HL-60 (cell line): Measurements from ENCODE around the gene MID1.

Source experiments
- DNase-seq, 2 experiments: peaks; one replicate each; pipeline ENCODE4 v3.0.0-alpha.2; 2010 to 2020; ENCODE audit warnings: low read depth in 1 of 2, low spot score in 1 of 2
- H3K27ac ChIP-seq: fragments of 250-450 bp; sonication (Bioruptor Pico); replicated peaks from 2 replicates; pipeline ENCODE4 v1.5.1; 2020; ENCODE audit warnings: mild to moderate bottlenecking, moderate library complexity
- H3K27me3 ChIP-seq: fragments of 250-450 bp; sonication (Bioruptor Pico); 2 replicates; pipeline ENCODE4 v1.5.1; 2021; ENCODE audit warnings: mild to moderate bottlenecking, moderate library complexity; ENCODE audit not compliant: insufficient read depth, poor library complexity, severe bottlenecking
- H3K4me3 ChIP-seq: replicated peaks from 2 replicates; pipeline ENCODE4 v1.5.1; 2011; ENCODE audit warnings: mild to moderate bottlenecking, control low read depth, low read length; ENCODE audit not compliant: insufficient read depth
- GABPA ChIP-seq: IDR thresholded peaks from 2 replicates; pipeline ENCODE4 v1.6.1; 2012; ENCODE audit warnings: low read depth
- POLR2AphosphoS5 ChIP-seq: IDR thresholded peaks from 2 replicates; pipeline ENCODE4 v1.6.1; 2012; ENCODE audit warnings: low read depth
- REST ChIP-seq: IDR thresholded peaks from 2 replicates; pipeline ENCODE4 v1.6.1; 2012; ENCODE audit warnings: low read depth; ENCODE audit not compliant: insufficient replicate concordance
- SPI1 ChIP-seq: IDR thresholded peaks from 2 replicates; pipeline ENCODE4 v1.6.1; 2012; ENCODE audit warnings: low read depth, mild to moderate bottlenecking, borderline replicate concordance
- TF ChIP-seq, protein P1 (sequence below): IDR thresholded peaks from one replicate; pipeline ENCODE4 v1.5.1; 2011; ENCODE audit warnings: low read length, control low read depth, inconsistent platforms; ENCODE audit not compliant: insufficient read depth

Gene MID1

GRCh38 chrX:10537308-10537707 is 83.1 kb downstream of the MID1 start:
- Histone ChIP-seq H3K4me3 (no peak overlapping the region), H3K27ac (no peak overlapping the region), H3K27me3 (no peaks in the 10 kb centered on the region)
- TF ChIP-seq GABPA (no peak), SPI1 (no peak), POLR2AphosphoS5 (no peak), REST (no peak)
- TF ChIP-seq, protein P1, sequence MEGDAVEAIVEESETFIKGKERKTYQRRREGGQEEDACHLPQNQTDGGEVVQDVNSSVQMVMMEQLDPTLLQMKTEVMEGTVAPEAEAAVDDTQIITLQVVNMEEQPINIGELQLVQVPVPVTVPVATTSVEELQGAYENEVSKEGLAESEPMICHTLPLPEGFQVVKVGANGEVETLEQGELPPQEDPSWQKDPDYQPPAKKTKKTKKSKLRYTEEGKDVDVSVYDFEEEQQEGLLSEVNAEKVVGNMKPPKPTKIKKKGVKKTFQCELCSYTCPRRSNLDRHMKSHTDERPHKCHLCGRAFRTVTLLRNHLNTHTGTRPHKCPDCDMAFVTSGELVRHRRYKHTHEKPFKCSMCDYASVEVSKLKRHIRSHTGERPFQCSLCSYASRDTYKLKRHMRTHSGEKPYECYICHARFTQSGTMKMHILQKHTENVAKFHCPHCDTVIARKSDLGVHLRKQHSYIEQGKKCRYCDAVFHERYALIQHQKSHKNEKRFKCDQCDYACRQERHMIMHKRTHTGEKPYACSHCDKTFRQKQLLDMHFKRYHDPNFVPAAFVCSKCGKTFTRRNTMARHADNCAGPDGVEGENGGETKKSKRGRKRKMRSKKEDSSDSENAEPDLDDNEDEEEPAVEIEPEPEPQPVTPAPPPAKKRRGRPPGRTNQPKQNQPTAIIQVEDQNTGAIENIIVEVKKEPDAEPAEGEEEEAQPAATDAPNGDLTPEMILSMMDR, result no peak
- DNase-seq, result no peak

DNA sequence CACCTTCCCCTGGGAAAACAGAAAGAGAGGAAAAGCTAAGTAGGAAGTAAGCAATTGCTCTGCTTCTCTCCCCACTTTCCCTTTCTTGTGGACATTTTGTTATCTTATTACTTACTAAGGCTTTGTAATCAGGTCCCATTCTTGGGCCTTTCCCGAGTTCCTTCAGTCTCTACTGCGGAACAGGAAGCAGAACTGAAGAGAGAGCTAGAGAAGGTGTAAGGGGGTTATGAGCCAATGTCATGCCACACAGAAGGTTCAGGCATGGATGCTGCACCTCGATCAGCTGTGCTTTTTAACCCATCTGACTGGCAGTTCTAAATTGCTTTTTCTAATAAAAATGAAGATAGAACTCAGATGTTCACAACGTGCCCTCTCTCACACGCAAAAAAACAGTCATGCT is 83.6 kb downstream of the MID1 start:
- TF ChIP-seq, protein P1, result no peak
- TF ChIP-seq POLR2AphosphoS5 (no peak), REST (no peak), GABPA (no peak), SPI1 (no peak)
- H3K27me3 ChIP-seq, result no peaks in the 10 kb centered on the region
- H3K27ac ChIP-seq, result no peak overlapping the region
- DNase-seq, result no peak
- H3K4me3 ChIP-seq, result no peak overlapping the region

DNA sequence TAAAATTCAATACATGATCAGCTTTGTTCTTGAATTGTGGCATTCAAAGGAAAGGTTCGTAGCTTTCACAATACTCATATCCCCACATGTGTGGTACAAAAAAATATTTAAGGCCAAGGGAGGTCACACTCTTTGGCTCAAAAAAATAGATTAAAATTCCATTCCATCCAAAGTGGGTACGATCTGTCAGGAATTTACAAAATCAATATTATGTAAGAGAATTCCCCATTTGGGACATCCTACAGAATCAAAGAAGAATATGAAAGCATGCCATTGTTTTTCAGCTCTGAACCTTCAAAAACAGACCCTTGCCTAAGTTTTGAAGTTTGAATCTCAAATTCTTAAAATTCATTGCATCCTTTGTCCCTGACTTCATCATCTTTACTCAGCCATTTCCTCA is 85.8 kb downstream of the MID1 start:
- no peak overlapping the region for H3K27ac ChIP-seq
- no peaks in the 10 kb centered on the region for H3K27me3 ChIP-seq
- no peak overlapping the region for H3K4me3 ChIP-seq
- TF ChIP-seq, protein P1, result no peak
- no peak for TF ChIP-seq SPI1
- no peak for TF ChIP-seq POLR2AphosphoS5
- TF ChIP-seq GABPA, result no peak
- TF ChIP-seq REST, result no peak
- no peak for DNase-seq
